HFFc6 (cell line): ENCODE data around the gene ZNF442. TPM values are rescaled to one million over a fixed set of nuclear protein-coding genes. Genes with fewer than 3 reads are reported as not detected.
A peak's percentile ranks its signal among the peaks of the same experiment; 100 is the strongest.
"Not testable (repeated sequence)": the region's sequence is repeated elsewhere in the genome, so short reads cannot be mapped to it uniquely, and the experiment has no call there.

Source experiments
- DNase-seq: peaks from one replicate; pipeline ENCODE4 v3.0.0-alpha.2; 2018
- H3K27ac Mint-ChIP-seq: 2 replicates; pipeline ENCODE4 v1.8.0; 2020; ENCODE audit warnings: mild to moderate bottlenecking, mixed read lengths
- H3K27me3 Mint-ChIP-seq: 2 replicates; pipeline ENCODE4 v1.8.0; 2021; ENCODE audit warnings: mild to moderate bottlenecking, moderate library complexity, mixed read lengths; ENCODE audit not compliant: insufficient read depth
- H3K36me3 Mint-ChIP-seq: 2 replicates; pipeline ENCODE4 v1.8.0; 2021; ENCODE audit warnings: low read depth, mixed read lengths
- H3K4me1 Mint-ChIP-seq: 2 replicates; pipeline ENCODE4 v1.8.0; 2020; ENCODE audit warnings: low read depth, mixed read lengths
- H3K4me3 Mint-ChIP-seq: 2 replicates; pipeline ENCODE4 v1.8.0; 2020; ENCODE audit warnings: mild to moderate bottlenecking, moderate library complexity, mixed read lengths
- H3K9me3 Mint-ChIP-seq: 2 replicates; pipeline ENCODE4 v1.8.0; 2020; ENCODE audit warnings: mild to moderate bottlenecking, mixed read lengths
- CTCF ChIP-seq: fragments of 200-600 bp; sonication (generic); IDR thresholded peaks from 2 replicates; pipeline ENCODE4 v1.5.0; 2021; ENCODE audit warnings: antibody characterized with exemption, mild to moderate bottlenecking
- long read RNA-seq: library from polyadenylated mRNA; unstranded; transcript quantifications from one replicate; pipeline ENCODE4 v2.0.0, GENCODE V29; 2019
- total RNA-seq, 6 experiments: library from RNA; stranded (reverse); fragmentation: NEBNext Ultra II Directional; extraction: Animal tissue kit (Norgen Biotek cat#: 25700); gene quantifications; 2 replicates in 1 of 6; 3 replicates in 5 of 6; pipeline ENCODE4 v1.2.3, GENCODE V29; 2021

Gene ZNF442
- 1 to 10 TPM; 2.1 to 3.1 (median 2.7) TPM for total RNA-seq
- long read RNA-seq, partial matches to known transcripts, result 0 of 1 reads
- long read RNA-seq, other reads (novel, unspliced or antisense), result 1 of 1 reads

GRCh38 chr19:12365236-12366162 is at the start of gene ZNF442:
TSS of gene ZNF442 (minus strand) at chr19:12365683. CDS start at chr19:12363631, 2,052 bp downstream.
- peak; percentile 95 for DNase-seq
- peak; percentile 72 for TF ChIP-seq CTCF
- Mint-ChIP-seq H3K27ac (peak within 1 kb of the TSS; percentile 96), H3K27me3 (no peaks in the 10 kb centered on the region; the same call in none of the 2 replicates), H3K36me3 (peaks cover 30% of the 10 kb centered on the region), H3K4me1 (peaks cover 24% of the 10 kb centered on the region), H3K4me3 (peak within 1 kb of the TSS; percentile 96), H3K9me3 (peaks cover 32% of the 10 kb centered on the region)

GRCh38 chr19:12411893-12412292 is 46.4 kb upstream of the ZNF442 start:
- Mint-ChIP-seq H3K27me3 (peaks cover 3% of the 10 kb centered on the region), H3K4me3 (no peak overlapping the region), H3K36me3 (peaks cover 16% of the 10 kb centered on the region), H3K9me3 (peaks cover 53% of the 10 kb centered on the region), H3K27ac (no peak overlapping the region), H3K4me1 (no peaks in the 10 kb centered on the region)
- no peak for TF ChIP-seq CTCF
- DNase-seq, result no peak

GRCh38 chr19:12400633-12401502 is 35.4 kb upstream of the ZNF442 start, which contains the start of gene ZNF799:
TSS of gene ZNF799 (minus strand) at chr19:12401271. CDS start at chr19:12401070, 201 bp downstream.
- H3K36me3 Mint-ChIP-seq, result peaks cover 14% of the 10 kb centered on the region
- H3K27me3 Mint-ChIP-seq, result peaks cover 2% of the 10 kb centered on the region; the same call in 1 of the 2 replicates
- peak; percentile 95 for DNase-seq
- peak within 1 kb of the TSS; percentile 84 for H3K27ac Mint-ChIP-seq
- TF ChIP-seq CTCF, result peak; percentile 21; the same call in 1 of the 2 replicates
- peaks cover 22% of the 10 kb centered on the region for H3K9me3 Mint-ChIP-seq
- peaks cover 6% of the 10 kb centered on the region for H3K4me1 Mint-ChIP-seq
- peak within 1 kb of the TSS; percentile 93 for H3K4me3 Mint-ChIP-seq

- not testable (repeated sequence) for H3K4me1 Mint-ChIP-seq, H3K27me3 Mint-ChIP-seq
- H3K9me3 Mint-ChIP-seq, result peaks cover 22% of the 10 kb centered on the region
- DNase-seq, result peak; percentile 11
- H3K4me3 Mint-ChIP-seq, result peak overlapping the region; percentile 93
- peak overlapping the region; percentile 77 for H3K27ac Mint-ChIP-seq
- H3K36me3 Mint-ChIP-seq, result peaks cover 20% of the 10 kb centered on the region
Measured at GRCh38 chr19:12399901-12400632, 34.6 kb upstream of the ZNF442 start.

- peaks cover 59% of the 10 kb centered on the region for H3K36me3 Mint-ChIP-seq
- not testable (repeated sequence) for H3K27ac Mint-ChIP-seq, DNase-seq, H3K27me3 Mint-ChIP-seq, H3K4me3 Mint-ChIP-seq, H3K4me1 Mint-ChIP-seq
- H3K9me3 Mint-ChIP-seq, result peaks cover 64% of the 10 kb centered on the region
Measured at GRCh38 chr19:12391148-12391547, 25.7 kb upstream of the ZNF442 start.

GRCh38 chr19:12386365-12386764 is 20.9 kb upstream of the ZNF442 start:
- H3K9me3 Mint-ChIP-seq, result peaks cover 55% of the 10 kb centered on the region
- not testable (repeated sequence) for H3K27ac Mint-ChIP-seq

More at GRCh38 chr19:12386365-12386764, 20.9 kb upstream of the ZNF442 start:
- H3K4me3 Mint-ChIP-seq, H3K4me1 Mint-ChIP-seq, DNase-seq, H3K27me3 Mint-ChIP-seq: not testable (repeated sequence)
- peaks cover 44% of the 10 kb centered on the region for H3K36me3 Mint-ChIP-seq
